HFFc6 (cell line): ENCODE data around the gene MSMO1. TPM values are rescaled to one million over a fixed set of nuclear protein-coding genes. Genes with fewer than 3 reads are reported as not detected.
A peak's percentile ranks its signal among the peaks of the same experiment; 100 is the strongest.

Source experiments
- DNase-seq: peaks from one replicate; pipeline ENCODE4 v3.0.0-alpha.2; 2018
- H3K27ac Mint-ChIP-seq: 2 replicates; pipeline ENCODE4 v1.8.0; 2020; ENCODE audit warnings: mild to moderate bottlenecking, mixed read lengths
- H3K27me3 Mint-ChIP-seq: 2 replicates; pipeline ENCODE4 v1.8.0; 2021; ENCODE audit warnings: mild to moderate bottlenecking, moderate library complexity, mixed read lengths; ENCODE audit not compliant: insufficient read depth
- H3K36me3 Mint-ChIP-seq: 2 replicates; pipeline ENCODE4 v1.8.0; 2021; ENCODE audit warnings: low read depth, mixed read lengths
- H3K4me1 Mint-ChIP-seq: 2 replicates; pipeline ENCODE4 v1.8.0; 2020; ENCODE audit warnings: low read depth, mixed read lengths
- H3K4me3 Mint-ChIP-seq: 2 replicates; pipeline ENCODE4 v1.8.0; 2020; ENCODE audit warnings: mild to moderate bottlenecking, moderate library complexity, mixed read lengths
- H3K9me3 Mint-ChIP-seq: 2 replicates; pipeline ENCODE4 v1.8.0; 2020; ENCODE audit warnings: mild to moderate bottlenecking, mixed read lengths
- CTCF ChIP-seq: fragments of 200-600 bp; sonication (generic); IDR thresholded peaks from 2 replicates; pipeline ENCODE4 v1.5.0; 2021; ENCODE audit warnings: antibody characterized with exemption, mild to moderate bottlenecking
- total RNA-seq, 6 experiments: library from RNA; stranded (reverse); fragmentation: NEBNext Ultra II Directional; extraction: Animal tissue kit (Norgen Biotek cat#: 25700); gene quantifications; 2 replicates in 1 of 6; 3 replicates in 5 of 6; pipeline ENCODE4 v1.2.3, GENCODE V29; 2021

The MSMO1 gene
- total RNA-seq, 6 experiments from 2014 or later, result 23.8 to 27.9 (median 25.6) TPM

- H3K27me3 Mint-ChIP-seq, result no peaks in the 10 kb centered on the region
- H3K4me3 Mint-ChIP-seq, result no peak overlapping the region
- H3K36me3 Mint-ChIP-seq, result peaks cover 10% of the 10 kb centered on the region; the same call in 1 of the 2 replicates
- TF ChIP-seq CTCF, result no peak
- peaks cover 22% of the 10 kb centered on the region for H3K4me1 Mint-ChIP-seq
- H3K9me3 Mint-ChIP-seq, result no peaks in the 10 kb centered on the region
- no peak overlapping the region for H3K27ac Mint-ChIP-seq
- DNase-seq, result no peak
Observed at GRCh38 chr4:165309456-165309855, 18.0 kb upstream of the MSMO1 start.

GRCh38 chr4:165312506-165312905, 15.0 kb upstream of the MSMO1 start:
- TF ChIP-seq CTCF, result no peak
- no peaks in the 10 kb centered on the region for H3K27me3 Mint-ChIP-seq
- DNase-seq, result peak; percentile 62
- no peaks in the 10 kb centered on the region for H3K9me3 Mint-ChIP-seq
- H3K4me1 Mint-ChIP-seq, result peaks cover 22% of the 10 kb centered on the region
- no peak overlapping the region for H3K4me3 Mint-ChIP-seq
- H3K27ac Mint-ChIP-seq, result no peak overlapping the region
- peaks cover 10% of the 10 kb centered on the region; the same call in 1 of the 2 replicates for H3K36me3 Mint-ChIP-seq

GRCh38 chr4:165319030-165319429, 8.4 kb upstream of the MSMO1 start:
- no peak for DNase-seq
- H3K27me3 Mint-ChIP-seq, result no peaks in the 10 kb centered on the region
- H3K27ac Mint-ChIP-seq, result no peak overlapping the region
- H3K36me3 Mint-ChIP-seq, result peaks cover 19% of the 10 kb centered on the region
- H3K4me1 Mint-ChIP-seq, result no peaks in the 10 kb centered on the region
- H3K9me3 Mint-ChIP-seq, result peaks cover 3% of the 10 kb centered on the region; the same call in 1 of the 2 replicates
- no peak overlapping the region for H3K4me3 Mint-ChIP-seq
- no peak for TF ChIP-seq CTCF

- no peak for DNase-seq
- TF ChIP-seq CTCF, result no peak
- peaks cover 3% of the 10 kb centered on the region; the same call in 1 of the 2 replicates for H3K9me3 Mint-ChIP-seq
Observed at GRCh38 chr4:165319509-165319908, 8.0 kb upstream of the MSMO1 start.

GRCh38 chr4:165324236-165324917, 3.1 kb upstream of the MSMO1 start:
- Mint-ChIP-seq H3K27ac (no peak overlapping the region), H3K9me3 (peaks cover 13% of the 10 kb centered on the region), H3K4me1 (peaks cover 16% of the 10 kb centered on the region), H3K4me3 (no peak overlapping the region), H3K27me3 (no peaks in the 10 kb centered on the region), H3K36me3 (peaks cover 32% of the 10 kb centered on the region)
- TF ChIP-seq CTCF, result no peak; the same call in 1 of the 2 replicates
- no peak for DNase-seq

More at GRCh38 chr4:165319509-165319908, 8.0 kb upstream of the MSMO1 start:
- Mint-ChIP-seq H3K36me3 (peaks cover 20% of the 10 kb centered on the region), H3K4me3 (no peak overlapping the region), H3K27ac (no peak overlapping the region), H3K4me1 (no peaks in the 10 kb centered on the region), H3K27me3 (no peaks in the 10 kb centered on the region)
